KMS-11 (cell line): ENCODE results near the gene GLI3.

Experiments used
- H2AFZ ChIP-seq: fragments of 200-600 bp; sonication (generic); 2 replicates; pipeline ENCODE4 v1.6.1; 2016; ENCODE audit warnings: antibody characterized with exemption, mixed run types, low read depth
- H3K27ac ChIP-seq: fragments of 200-600 bp; sonication (generic); 2 replicates; pipeline ENCODE4 v1.6.1; 2016; ENCODE audit warnings: mild to moderate bottlenecking, mixed run types
- H3K27me3 ChIP-seq: fragments of 200-600 bp; sonication (generic); 2 replicates; pipeline ENCODE4 v1.6.1; 2017; ENCODE audit warnings: mild to moderate bottlenecking, low read depth, mixed run types, moderate library complexity; ENCODE audit not compliant: insufficient read depth
- H3K36me3 ChIP-seq: fragments of 200-600 bp; sonication (generic); 2 replicates; pipeline ENCODE4 v1.6.1; 2017; ENCODE audit warnings: mild to moderate bottlenecking, mixed run types; ENCODE audit not compliant: insufficient read depth
- H3K4me1 ChIP-seq: fragments of 200-600 bp; sonication (generic); 2 replicates; pipeline ENCODE4 v1.6.1; 2016; ENCODE audit warnings: mild to moderate bottlenecking, low read depth, mixed run types; ENCODE audit not compliant: poor library complexity, severe bottlenecking
- H3K4me2 ChIP-seq: fragments of 200-600 bp; sonication (generic); 2 replicates; pipeline ENCODE4 v1.7.0; 2016; ENCODE audit warnings: mild to moderate bottlenecking, mixed run types
- H3K4me3 ChIP-seq: fragments of 200-600 bp; sonication (generic); IDR thresholded peaks from 2 replicates; pipeline ENCODE4 v1.6.1; 2017; ENCODE audit warnings: low read depth, low read length, mixed read lengths; ENCODE audit not compliant: insufficient read depth
- H3K79me2 ChIP-seq: fragments of 200-600 bp; sonication (generic); 2 replicates; pipeline ENCODE4 v1.6.1; 2016; ENCODE audit warnings: low read depth, mixed run types; ENCODE audit not compliant: insufficient read depth
- H3K9ac ChIP-seq: fragments of 200-600 bp; sonication (generic); 2 replicates; pipeline ENCODE4 v1.6.1; 2016; ENCODE audit warnings: mild to moderate bottlenecking, mixed run types
- H4K20me1 ChIP-seq: fragments of 200-600 bp; sonication (generic); 2 replicates; pipeline ENCODE4 v1.6.1; 2016; ENCODE audit warnings: mild to moderate bottlenecking, mixed run types; ENCODE audit not compliant: insufficient read depth
- CTCF ChIP-seq: fragments of 200-600 bp; sonication (generic); conservative IDR thresholded peaks from 2 replicates; pipeline ENCODE4 v1.6.1; 2017; ENCODE audit warnings: low read depth, mild to moderate bottlenecking, antibody characterized with exemption, low read length, moderate library complexity, mixed read lengths

Gene GLI3

GRCh38 chr7:42104231-42104630, 132.8 kb downstream of the GLI3 start:
- Histone ChIP-seq H3K27ac (no peak overlapping the region), H3K4me2 (no peak overlapping the region), H3K4me1 (no peaks in the 10 kb centered on the region), H3K27me3 (no peaks in the 10 kb centered on the region), H3K9ac (no peak overlapping the region), H4K20me1 (no peaks in the 10 kb centered on the region), H3K36me3 (no peaks in the 10 kb centered on the region), H3K79me2 (no peaks in the 10 kb centered on the region), H2AFZ (no peak overlapping the region), H3K4me3 (no peak overlapping the region)
- no peak for TF ChIP-seq CTCF

- no peak overlapping the region for H3K27ac ChIP-seq
- H3K79me2 ChIP-seq, result no peaks in the 10 kb centered on the region
- TF ChIP-seq CTCF, result no peak
- no peak overlapping the region for H3K4me3 ChIP-seq
- H3K36me3 ChIP-seq, result no peaks in the 10 kb centered on the region
- no peaks in the 10 kb centered on the region for H3K27me3 ChIP-seq
- H2AFZ ChIP-seq, result no peak overlapping the region
- H3K4me1 ChIP-seq, result no peaks in the 10 kb centered on the region
- no peaks in the 10 kb centered on the region for H4K20me1 ChIP-seq
- no peak overlapping the region for H3K4me2 ChIP-seq
- H3K9ac ChIP-seq, result no peak overlapping the region
These were observed 133.6 kb downstream of the GLI3 start for GRCh38 chr7:42103456-42103855.

GRCh38 chr7:42103020-42103419, 134.0 kb downstream of the GLI3 start:
- H3K4me1 ChIP-seq, result no peaks in the 10 kb centered on the region
- H4K20me1 ChIP-seq, result no peaks in the 10 kb centered on the region
- H3K9ac ChIP-seq, result no peak overlapping the region
- H2AFZ ChIP-seq, result no peak overlapping the region
- H3K4me3 ChIP-seq, result no peak overlapping the region
- H3K79me2 ChIP-seq, result no peaks in the 10 kb centered on the region
- H3K36me3 ChIP-seq, result no peaks in the 10 kb centered on the region
- H3K27me3 ChIP-seq, result no peaks in the 10 kb centered on the region
- no peak overlapping the region for H3K27ac ChIP-seq
- TF ChIP-seq CTCF, result no peak
- no peak overlapping the region for H3K4me2 ChIP-seq

GRCh38 chr7:42102301-42102700, 134.7 kb downstream of the GLI3 start:
- Histone ChIP-seq H3K27me3 (no peaks in the 10 kb centered on the region), H3K4me1 (no peaks in the 10 kb centered on the region), H3K4me3 (no peak overlapping the region), H3K36me3 (no peaks in the 10 kb centered on the region), H3K27ac (no peak overlapping the region), H3K4me2 (no peak overlapping the region), H3K79me2 (no peaks in the 10 kb centered on the region), H4K20me1 (no peaks in the 10 kb centered on the region), H2AFZ (no peak overlapping the region), H3K9ac (no peak overlapping the region)
- no peak for TF ChIP-seq CTCF

GRCh38 chr7:42100156-42100508, 136.9 kb downstream of the GLI3 start:
- H3K4me3 ChIP-seq, result no peak overlapping the region
- H3K79me2 ChIP-seq, result no peaks in the 10 kb centered on the region
- H2AFZ ChIP-seq, result no peak overlapping the region
- H3K27ac ChIP-seq, result no peak overlapping the region
- no peaks in the 10 kb centered on the region for H3K4me1 ChIP-seq
- TF ChIP-seq CTCF, result no peak
- no peaks in the 10 kb centered on the region for H3K36me3 ChIP-seq
- H4K20me1 ChIP-seq, result no peaks in the 10 kb centered on the region
- H3K9ac ChIP-seq, result no peak overlapping the region
- H3K27me3 ChIP-seq, result no peaks in the 10 kb centered on the region
- H3K4me2 ChIP-seq, result no peak overlapping the region
